ENCODE measurements around the gene DMTF1.

The DMTF1 gene

DNA sequence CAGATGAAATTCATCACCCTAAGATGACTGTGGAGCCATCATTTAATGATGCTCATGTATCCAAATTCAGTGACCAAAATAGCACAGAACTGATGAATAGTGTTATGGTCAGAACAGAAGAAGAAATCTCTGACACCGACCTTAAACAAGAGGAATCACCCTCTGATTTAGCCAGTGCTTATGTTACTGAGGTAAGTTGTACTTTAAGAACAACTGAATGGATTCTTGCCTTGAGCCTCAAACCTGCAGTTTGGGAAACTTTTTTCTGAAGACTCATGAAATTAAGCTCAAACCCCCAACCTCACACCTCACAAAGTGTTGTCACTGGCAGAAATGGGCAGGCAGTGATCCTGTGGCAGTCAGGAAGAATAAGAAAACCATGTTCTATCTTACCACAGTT is 41.7 kb downstream of the DMTF1 start:
- ATAC-seq: no peak
- TF ChIP-seq ZNF565 (CRISPR knock-in tag; conservative IDR thresholded peaks at IDR 0.05; ENCODE audit: low read depth) (no peak), CREB5 (CRISPR knock-in tag; IDR thresholded peaks at IDR 0.05; ENCODE audit: low read depth) (no peak), ZFP30 (CRISPR knock-in tag; IDR thresholded peaks at IDR 0.05) (no peak), RARB (CRISPR knock-in tag; IDR thresholded peaks at IDR 0.05) (no peak), ZFP3 (CRISPR knock-in tag; IDR thresholded peaks at IDR 0.05) (no peak)
- TF ChIP-seq, protein P1, sequence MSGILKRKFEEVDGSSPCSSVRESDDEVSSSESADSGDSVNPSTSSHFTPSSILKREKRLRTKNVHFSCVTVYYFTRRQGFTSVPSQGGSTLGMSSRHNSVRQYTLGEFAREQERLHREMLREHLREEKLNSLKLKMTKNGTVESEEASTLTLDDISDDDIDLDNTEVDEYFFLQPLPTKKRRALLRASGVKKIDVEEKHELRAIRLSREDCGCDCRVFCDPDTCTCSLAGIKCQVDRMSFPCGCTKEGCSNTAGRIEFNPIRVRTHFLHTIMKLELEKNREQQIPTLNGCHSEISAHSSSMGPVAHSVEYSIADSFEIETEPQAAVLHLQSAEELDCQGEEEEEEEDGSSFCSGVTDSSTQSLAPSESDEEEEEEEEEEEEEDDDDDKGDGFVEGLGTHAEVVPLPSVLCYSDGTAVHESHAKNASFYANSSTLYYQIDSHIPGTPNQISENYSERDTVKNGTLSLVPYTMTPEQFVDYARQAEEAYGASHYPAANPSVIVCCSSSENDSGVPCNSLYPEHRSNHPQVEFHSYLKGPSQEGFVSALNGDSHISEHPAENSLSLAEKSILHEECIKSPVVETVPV (CRISPR knock-in tag; IDR thresholded peaks at IDR 0.05): no peak
- TF ChIP-seq, protein P2, sequence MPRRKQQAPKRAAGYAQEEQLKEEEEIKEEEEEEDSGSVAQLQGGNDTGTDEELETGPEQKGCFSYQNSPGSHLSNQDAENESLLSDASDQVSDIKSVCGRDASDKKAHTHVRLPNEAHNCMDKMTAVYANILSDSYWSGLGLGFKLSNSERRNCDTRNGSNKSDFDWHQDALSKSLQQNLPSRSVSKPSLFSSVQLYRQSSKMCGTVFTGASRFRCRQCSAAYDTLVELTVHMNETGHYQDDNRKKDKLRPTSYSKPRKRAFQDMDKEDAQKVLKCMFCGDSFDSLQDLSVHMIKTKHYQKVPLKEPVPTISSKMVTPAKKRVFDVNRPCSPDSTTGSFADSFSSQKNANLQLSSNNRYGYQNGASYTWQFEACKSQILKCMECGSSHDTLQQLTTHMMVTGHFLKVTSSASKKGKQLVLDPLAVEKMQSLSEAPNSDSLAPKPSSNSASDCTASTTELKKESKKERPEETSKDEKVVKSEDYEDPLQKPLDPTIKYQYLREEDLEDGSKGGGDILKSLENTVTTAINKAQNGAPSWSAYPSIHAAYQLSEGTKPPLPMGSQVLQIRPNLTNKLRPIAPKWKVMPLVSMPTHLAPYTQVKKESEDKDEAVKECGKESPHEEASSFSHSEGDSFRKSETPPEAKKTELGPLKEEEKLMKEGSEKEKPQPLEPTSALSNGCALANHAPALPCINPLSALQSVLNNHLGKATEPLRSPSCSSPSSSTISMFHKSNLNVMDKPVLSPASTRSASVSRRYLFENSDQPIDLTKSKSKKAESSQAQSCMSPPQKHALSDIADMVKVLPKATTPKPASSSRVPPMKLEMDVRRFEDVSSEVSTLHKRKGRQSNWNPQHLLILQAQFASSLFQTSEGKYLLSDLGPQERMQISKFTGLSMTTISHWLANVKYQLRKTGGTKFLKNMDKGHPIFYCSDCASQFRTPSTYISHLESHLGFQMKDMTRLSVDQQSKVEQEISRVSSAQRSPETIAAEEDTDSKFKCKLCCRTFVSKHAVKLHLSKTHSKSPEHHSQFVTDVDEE (CRISPR knock-in tag; IDR thresholded peaks at IDR 0.05): no peak

GRCh38 chr7:87199241-87199640 is 47.0 kb downstream of the DMTF1 start:
- TF ChIP-seq CSDC2 (CRISPR knock-in tag; IDR thresholded peaks at IDR 0.05) (no peak), RARB (CRISPR knock-in tag; IDR thresholded peaks at IDR 0.05) (no peak), ZNF8 (CRISPR knock-in tag; IDR thresholded peaks at IDR 0.05) (no peak), TCF4 (CRISPR knock-in tag; IDR thresholded peaks at IDR 0.05; ENCODE audit: borderline replicate concordance) (no peak), ESRRG (CRISPR knock-in tag; IDR thresholded peaks at IDR 0.05) (no peak), GLIS3 (CRISPR knock-in tag; IDR thresholded peaks at IDR 0.05) (no peak), ISL1 (CRISPR knock-in tag; IDR thresholded peaks at IDR 0.05) (no peak), CREB5 (CRISPR knock-in tag; IDR thresholded peaks at IDR 0.05; ENCODE audit: low read depth) (no peak), TOX (CRISPR knock-in tag; IDR thresholded peaks at IDR 0.05; ENCODE audit: borderline replicate concordance) (no peak), PPARA (CRISPR knock-in tag; IDR thresholded peaks at IDR 0.05; ENCODE audit: borderline replicate concordance) (no peak), OSR1 (CRISPR knock-in tag; IDR thresholded peaks at IDR 0.05) (no peak), ZC3H10 (CRISPR knock-in tag; IDR thresholded peaks at IDR 0.05) (no peak), ARNTL (CRISPR knock-in tag; IDR thresholded peaks at IDR 0.05; ENCODE audit: borderline replicate concordance, low read depth) (no peak), BACH2 (CRISPR knock-in tag; IDR thresholded peaks at IDR 0.05; ENCODE audit: borderline replicate concordance) (no peak), ZFP30 (CRISPR knock-in tag; IDR thresholded peaks at IDR 0.05) (no peak)
- TF ChIP-seq, protein P1 (CRISPR knock-in tag; IDR thresholded peaks at IDR 0.05): no peak
- TF ChIP-seq, protein P3, sequence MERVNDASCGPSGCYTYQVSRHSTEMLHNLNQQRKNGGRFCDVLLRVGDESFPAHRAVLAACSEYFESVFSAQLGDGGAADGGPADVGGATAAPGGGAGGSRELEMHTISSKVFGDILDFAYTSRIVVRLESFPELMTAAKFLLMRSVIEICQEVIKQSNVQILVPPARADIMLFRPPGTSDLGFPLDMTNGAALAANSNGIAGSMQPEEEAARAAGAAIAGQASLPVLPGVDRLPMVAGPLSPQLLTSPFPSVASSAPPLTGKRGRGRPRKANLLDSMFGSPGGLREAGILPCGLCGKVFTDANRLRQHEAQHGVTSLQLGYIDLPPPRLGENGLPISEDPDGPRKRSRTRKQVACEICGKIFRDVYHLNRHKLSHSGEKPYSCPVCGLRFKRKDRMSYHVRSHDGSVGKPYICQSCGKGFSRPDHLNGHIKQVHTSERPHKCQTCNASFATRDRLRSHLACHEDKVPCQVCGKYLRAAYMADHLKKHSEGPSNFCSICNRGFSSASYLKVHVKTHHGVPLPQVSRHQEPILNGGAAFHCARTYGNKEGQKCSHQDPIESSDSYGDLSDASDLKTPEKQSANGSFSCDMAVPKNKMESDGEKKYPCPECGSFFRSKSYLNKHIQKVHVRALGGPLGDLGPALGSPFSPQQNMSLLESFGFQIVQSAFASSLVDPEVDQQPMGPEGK (CRISPR knock-in tag; IDR thresholded peaks at IDR 0.05; ENCODE audit: borderline replicate concordance): no peak
- TF ChIP-seq, protein P2 (CRISPR knock-in tag; IDR thresholded peaks at IDR 0.05): no peak
- ATAC-seq: no peak

Data from SK-N-SH treated with all-trans-retinoic acid at 6 μM for 48 hours (cell line).